ENCODE measurements around the gene AP1S1. TPM values are rescaled to one million over a fixed set of nuclear protein-coding genes. Genes with fewer than 3 reads are reported as not detected.

The AP1S1 gene
- total and polyA plus RNA-seq, 4 donors, result 42.7 to 74.7 (median 60.9) TPM

DNA sequence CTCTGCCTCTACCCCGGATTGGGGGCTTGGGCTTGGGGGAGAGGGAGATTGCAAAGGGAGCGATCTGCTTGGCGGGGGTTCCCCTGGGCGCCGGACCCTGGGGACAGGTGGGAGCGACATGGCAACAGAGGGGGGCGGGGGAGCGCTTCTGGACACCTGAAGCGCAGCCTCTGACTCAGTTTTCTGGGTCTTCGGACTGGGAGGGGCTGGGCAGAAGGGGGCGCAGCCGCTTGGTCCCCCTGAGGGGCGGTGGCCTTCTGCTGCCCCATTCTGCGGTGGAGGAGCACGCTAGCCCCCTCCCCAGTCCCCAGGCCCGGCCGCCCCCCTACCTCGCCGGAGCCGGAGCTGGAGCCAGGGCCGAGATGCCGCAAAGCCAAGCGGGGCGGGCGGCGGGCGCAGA lies 25.4 kb downstream of the AP1S1 start:
- no peaks in the 10 kb centered on the region for H3K36me3 ChIP-seq (ENCODE audit: control insufficient read depth in 4 of 4, insufficient read depth in 4 of 4, low read length in 4 of 4)
- WGBS, 2 donors, result 2 to 3% methylated on average over 15 to 27 of the region's 27 CpGs
- H3K4me1 ChIP-seq (ENCODE audit: control insufficient read depth in 5 of 5, insufficient read depth in 5 of 5, low read length in 5 of 5), result peaks cover 0 to 5% (median 0%) of the 10 kb centered on the region in 5 donors
- TF ChIP-seq, protein P1, sequence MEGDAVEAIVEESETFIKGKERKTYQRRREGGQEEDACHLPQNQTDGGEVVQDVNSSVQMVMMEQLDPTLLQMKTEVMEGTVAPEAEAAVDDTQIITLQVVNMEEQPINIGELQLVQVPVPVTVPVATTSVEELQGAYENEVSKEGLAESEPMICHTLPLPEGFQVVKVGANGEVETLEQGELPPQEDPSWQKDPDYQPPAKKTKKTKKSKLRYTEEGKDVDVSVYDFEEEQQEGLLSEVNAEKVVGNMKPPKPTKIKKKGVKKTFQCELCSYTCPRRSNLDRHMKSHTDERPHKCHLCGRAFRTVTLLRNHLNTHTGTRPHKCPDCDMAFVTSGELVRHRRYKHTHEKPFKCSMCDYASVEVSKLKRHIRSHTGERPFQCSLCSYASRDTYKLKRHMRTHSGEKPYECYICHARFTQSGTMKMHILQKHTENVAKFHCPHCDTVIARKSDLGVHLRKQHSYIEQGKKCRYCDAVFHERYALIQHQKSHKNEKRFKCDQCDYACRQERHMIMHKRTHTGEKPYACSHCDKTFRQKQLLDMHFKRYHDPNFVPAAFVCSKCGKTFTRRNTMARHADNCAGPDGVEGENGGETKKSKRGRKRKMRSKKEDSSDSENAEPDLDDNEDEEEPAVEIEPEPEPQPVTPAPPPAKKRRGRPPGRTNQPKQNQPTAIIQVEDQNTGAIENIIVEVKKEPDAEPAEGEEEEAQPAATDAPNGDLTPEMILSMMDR (IDR thresholded peaks at IDR 0.05; ENCODE audit: control extremely low read depth, extremely low read depth), result no peak
- DNase-seq (no peak), ATAC-seq (ENCODE audit: insufficient read depth, low FRiP score) (no peak)
- no peak overlapping the region for H3K9ac ChIP-seq (ENCODE audit: insufficient read depth in 1 of 2, low read length in 2 of 2)
- no peaks in the 10 kb centered on the region for H3K9me3 ChIP-seq (ENCODE audit: control insufficient read depth in 4 of 4, insufficient read depth in 3 of 4, low read length in 3 of 4)
- no peak overlapping the region for H3K4me3 ChIP-seq
- peaks cover 10 to 62% (median 56%) of the 10 kb centered on the region in 3 donors for H3K27me3 ChIP-seq (ENCODE audit: control insufficient read depth in 3 of 3, insufficient read depth in 3 of 3, low read length in 2 of 3)
- H3K27ac ChIP-seq (ENCODE audit: low read depth in 1 of 2, low read length in 1 of 2), result no peak overlapping the region

- no peaks in the 10 kb centered on the region for H3K36me3 ChIP-seq (ENCODE audit: control insufficient read depth in 4 of 4, insufficient read depth in 4 of 4, low read length in 4 of 4)
- ATAC-seq (ENCODE audit: insufficient read depth, low FRiP score), result no peak
- TF ChIP-seq, protein P1 (IDR thresholded peaks at IDR 0.05; ENCODE audit: control extremely low read depth, extremely low read depth), result no peak
- H3K9ac ChIP-seq (ENCODE audit: insufficient read depth in 1 of 2, low read length in 2 of 2), result no peak within 1 kb of the TSS
- no peak within 1 kb of the TSS for H3K27ac ChIP-seq (ENCODE audit: low read depth in 1 of 2, low read length in 1 of 2)
- H3K4me3 ChIP-seq, result no peak within 1 kb of the TSS
- DNase-seq, result no peak
- 3 to 5% methylated on average over 56 of the region's 56 CpGs for WGBS, 2 donors
- H3K27me3 ChIP-seq (ENCODE audit: control insufficient read depth in 3 of 3, insufficient read depth in 3 of 3, low read length in 2 of 3), result peaks cover 9 to 57% (median 52%) of the 10 kb centered on the region in 3 donors
- peaks cover 0 to 5% (median 0%) of the 10 kb centered on the region in 5 donors for H3K4me1 ChIP-seq (ENCODE audit: control insufficient read depth in 5 of 5, insufficient read depth in 5 of 5, low read length in 5 of 5)
- H3K9me3 ChIP-seq (ENCODE audit: control insufficient read depth in 4 of 4, insufficient read depth in 3 of 4, low read length in 3 of 4), result no peaks in the 10 kb centered on the region
These were observed 26.0 kb downstream of the AP1S1 start, which contains the start of gene NAT16 for GRCh38 chr7:101180130-101180755. Gene NAT16, minus strand, starts transcription at chr7:101180293. Its CDS starts 5,486 bp downstream, at chr7:101174807.

- Histone ChIP-seq H3K4me3 (no peak overlapping the region), H3K27me3 (ENCODE audit: control insufficient read depth in 3 of 3, insufficient read depth in 3 of 3, low read length in 2 of 3) (peaks cover 0 to 20% (median 14%) of the 10 kb centered on the region in 3 donors), H3K4me1 (ENCODE audit: control insufficient read depth in 5 of 5, insufficient read depth in 5 of 5, low read length in 5 of 5) (no peaks in the 10 kb centered on the region), H3K9me3 (ENCODE audit: control insufficient read depth in 4 of 4, insufficient read depth in 3 of 4, low read length in 3 of 4) (no peaks in the 10 kb centered on the region), H3K27ac (ENCODE audit: low read depth in 1 of 2, low read length in 1 of 2) (no peak overlapping the region), H3K36me3 (ENCODE audit: control insufficient read depth in 4 of 4, insufficient read depth in 4 of 4, low read length in 4 of 4) (no peaks in the 10 kb centered on the region), H3K9ac (ENCODE audit: insufficient read depth in 1 of 2, low read length in 2 of 2) (no peak overlapping the region)
- TF ChIP-seq, protein P1 (IDR thresholded peaks at IDR 0.05; ENCODE audit: control extremely low read depth, extremely low read depth), result no peak
- DNase-seq (no peak), ATAC-seq (ENCODE audit: insufficient read depth, low FRiP score) (no peak)
- 56 to 61% methylated on average over 5 of the region's 5 CpGs for WGBS, 2 donors
These were observed 31.1 kb downstream of the AP1S1 start for GRCh38 chr7:101185258-101185839.

Measured in lung (tissue), 12 donors.